DMS79 (cell line): ENCODE measurements around the gene IRAK4.
"Not testable (repeated sequence)": the region's sequence is repeated elsewhere in the genome, so short reads cannot be mapped to it uniquely, and the experiment has no call there.

ENCODE experiments used
- DNase-seq: peaks from one replicate; lab custom pipeline; 2025; lab: John Stamatoyannopoulos, UW

Gene IRAK4

GRCh38 chr12:43758728-43759563 is at the start of gene IRAK4, which contains the start of gene PUS7L:
Gene IRAK4, plus strand, starts transcription at chr12:43758951. Its CDS starts 9,161 bp downstream, at chr12:43768112.
Gene PUS7L, minus strand, starts transcription at chr12:43758790. Its CDS starts 3,545 bp downstream, at chr12:43755245.
- DNase-seq = peak; percentile 96

- DNase-seq = no peak
Measured at GRCh38 chr12:43711348-43711747, 47.4 kb upstream of the IRAK4 start.

GRCh38 chr12:43722621-43723020 is 36.1 kb upstream of the IRAK4 start:
- DNase-seq = no peak

- no peak for DNase-seq
Measured at GRCh38 chr12:43723134-43723533, 35.6 kb upstream of the IRAK4 start.

- no peak for DNase-seq
Measured at GRCh38 chr12:43728117-43728516, 30.6 kb upstream of the IRAK4 start.

- DNase-seq = no peak
Measured at GRCh38 chr12:43728698-43729097, 30.1 kb upstream of the IRAK4 start.

- no peak for DNase-seq
Measured at GRCh38 chr12:43730283-43730682, 28.5 kb upstream of the IRAK4 start.

- no peak for DNase-seq
Measured at GRCh38 chr12:43733687-43734086, 25.1 kb upstream of the IRAK4 start.

- DNase-seq = no peak
Measured at GRCh38 chr12:43736927-43737440, 21.8 kb upstream of the IRAK4 start.

GRCh38 chr12:43737646-43738045 is 21.1 kb upstream of the IRAK4 start:
- no peak for DNase-seq

- DNase-seq = no peak
Measured at GRCh38 chr12:43740511-43741100, 18.1 kb upstream of the IRAK4 start.

- no peak for DNase-seq
Measured at GRCh38 chr12:43742106-43742505, 16.6 kb upstream of the IRAK4 start.

- DNase-seq = no peak
Measured at GRCh38 chr12:43744826-43745225, 13.9 kb upstream of the IRAK4 start.

GRCh38 chr12:43749016-43749415 is 9.7 kb upstream of the IRAK4 start:
- no peak for DNase-seq

GRCh38 chr12:43750814-43751213 is 7.9 kb upstream of the IRAK4 start:
- no peak for DNase-seq

GRCh38 chr12:43751360-43751759 is 7.4 kb upstream of the IRAK4 start:
- DNase-seq = not testable (repeated sequence)

GRCh38 chr12:43754015-43754414 is 4.7 kb upstream of the IRAK4 start:
- DNase-seq = no peak

- no peak for DNase-seq
Measured at GRCh38 chr12:43758247-43758727, 464 bp upstream of the IRAK4 start.

- DNase-seq = no peak
Measured at GRCh38 chr12:43760396-43760795, 1.6 kb downstream of the IRAK4 start.

GRCh38 chr12:43761500-43761899 is 2.7 kb downstream of the IRAK4 start:
- DNase-seq = no peak

GRCh38 chr12:43762596-43762995 is 3.8 kb downstream of the IRAK4 start:
- no peak for DNase-seq

- no peak for DNase-seq
Measured at GRCh38 chr12:43763769-43764168, 5.0 kb downstream of the IRAK4 start.

- DNase-seq = no peak
Measured at GRCh38 chr12:43764528-43764927, 5.8 kb downstream of the IRAK4 start.
